Calu3 (cell line): ENCODE measurements around the gene NEUROD6. TPM values are rescaled to one million over a fixed set of nuclear protein-coding genes. Genes with fewer than 3 reads are reported as not detected.

Experiments
- BruUV-seq: library from RNA; stranded (reverse); fragments of 400-500 nt; replicated peaks from 2 replicates; lab custom pipeline; 2021; lab: Mats Ljungman, UMichigan
- CTCF ChIA-PET: fragments of 300-600 bp; sonication (Branson Sonifier 250); formaldehyde crosslinking; loops from one replicate; lab custom pipeline; 2022; ENCODE audit warnings: antibody characterized with exemption; lab: Charles Lee
- DNase-seq: peaks from one replicate; pipeline ENCODE4 v3.0.0; 2022
- H3K27ac Mint-ChIP-seq: one replicate; pipeline ENCODE4 v1.8.0; 2022; ENCODE audit warnings: mixed read lengths; ENCODE audit not compliant: unreplicated experiment
- H3K27me3 Mint-ChIP-seq: one replicate; pipeline ENCODE4 v1.8.0; 2022; ENCODE audit warnings: mixed read lengths; ENCODE audit not compliant: unreplicated experiment
- H3K36me3 Mint-ChIP-seq: one replicate; pipeline ENCODE4 v1.8.0; 2022; ENCODE audit warnings: mild to moderate bottlenecking, moderate library complexity, mixed read lengths; ENCODE audit not compliant: insufficient read depth, unreplicated experiment
- H3K4me1 Mint-ChIP-seq: one replicate; pipeline ENCODE4 v1.8.0; 2022; ENCODE audit warnings: mild to moderate bottlenecking, low read depth, mixed read lengths; ENCODE audit not compliant: unreplicated experiment
- H3K4me3 Mint-ChIP-seq: one replicate; pipeline ENCODE4 v1.8.0; 2022; ENCODE audit warnings: mild to moderate bottlenecking, low read depth, moderate library complexity, mixed read lengths; ENCODE audit not compliant: unreplicated experiment
- H3K9me3 Mint-ChIP-seq: one replicate; pipeline ENCODE4 v1.8.0; 2022; ENCODE audit warnings: low read depth, mixed read lengths; ENCODE audit not compliant: unreplicated experiment
- intact Hi-C: fragments of 100-400 bp; cut with micrococcal nuclease; formaldehyde crosslinking; loops from one replicate; pipeline ENCODE4 v1.10.0; 2022; ENCODE audit not compliant: unreplicated experiment
- total RNA-seq: library from RNA; stranded (reverse); gene quantifications from 2 replicates; pipeline ENCODE4 v1.2.3, GENCODE V29; 2022
- TF ChIP-seq, protein P1 (sequence below): fragments of 200-600 bp; IDR thresholded peaks from one replicate; pipeline ENCODE4 v1.8.0; 2022; ENCODE audit warnings: antibody characterized with exemption; ENCODE audit not compliant: unreplicated experiment

NEUROD6 gene
- total RNA-seq, 1 experiment from 2014 or later = not detected

DNA sequence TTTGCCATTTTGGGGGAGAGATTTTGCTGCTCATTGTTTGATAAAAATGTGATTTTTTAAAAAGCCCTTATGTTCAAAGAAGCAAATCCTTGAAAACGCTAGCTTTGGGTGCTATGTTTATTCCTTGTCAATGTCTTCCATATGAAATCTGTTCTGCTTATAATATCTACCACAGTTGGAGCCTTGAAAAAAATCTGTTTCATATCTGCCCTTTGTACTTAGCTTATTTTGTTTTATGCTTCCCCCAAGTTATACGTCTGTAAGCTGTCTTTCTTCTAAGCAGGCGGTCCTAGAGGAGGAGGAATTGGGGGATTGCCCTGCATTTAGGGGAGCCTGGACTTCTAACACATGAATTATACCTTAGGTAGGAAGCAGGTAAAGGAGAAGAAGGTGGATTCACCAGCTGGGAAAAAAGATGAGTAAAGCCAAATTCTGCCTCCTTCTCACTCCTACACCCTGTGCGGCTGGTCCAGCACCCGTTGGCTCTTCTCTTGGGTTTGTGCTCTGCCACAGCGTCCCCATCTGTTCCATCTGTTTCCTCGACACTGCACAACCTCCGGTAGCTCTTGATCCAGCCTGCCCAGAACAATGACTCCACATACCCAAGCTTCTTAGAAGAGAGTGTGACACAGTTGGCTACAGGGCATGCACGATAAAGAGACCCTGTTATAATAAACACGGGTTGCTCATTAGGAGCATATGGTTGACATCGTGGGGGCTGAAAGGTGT lies 31.9 kb upstream of the NEUROD6 start:
- H3K27ac Mint-ChIP-seq = no peak overlapping the region
- no peaks in the 10 kb centered on the region for H3K9me3 Mint-ChIP-seq
- H3K4me1 Mint-ChIP-seq = peaks cover 10% of the 10 kb centered on the region
- no TSS peak for BruUV-seq
- no peak overlapping the region for H3K4me3 Mint-ChIP-seq
- DNase-seq = no peak
- intact Hi-C loops = loop anchor here (2.0 to 5.0 kb wide), 2 partner anchors 120 to 180 kb away; no protein-coding TSS in a partner anchor
- H3K36me3 Mint-ChIP-seq = no peaks in the 10 kb centered on the region
- CTCF ChIA-PET = interaction anchor here (1.1 to 2.9 kb wide), 6 partner anchors 9 to 261 kb away, joined by 3 to 62 read pairs (median 11); no protein-coding TSS in a partner anchor
- TF ChIP-seq, protein P1, sequence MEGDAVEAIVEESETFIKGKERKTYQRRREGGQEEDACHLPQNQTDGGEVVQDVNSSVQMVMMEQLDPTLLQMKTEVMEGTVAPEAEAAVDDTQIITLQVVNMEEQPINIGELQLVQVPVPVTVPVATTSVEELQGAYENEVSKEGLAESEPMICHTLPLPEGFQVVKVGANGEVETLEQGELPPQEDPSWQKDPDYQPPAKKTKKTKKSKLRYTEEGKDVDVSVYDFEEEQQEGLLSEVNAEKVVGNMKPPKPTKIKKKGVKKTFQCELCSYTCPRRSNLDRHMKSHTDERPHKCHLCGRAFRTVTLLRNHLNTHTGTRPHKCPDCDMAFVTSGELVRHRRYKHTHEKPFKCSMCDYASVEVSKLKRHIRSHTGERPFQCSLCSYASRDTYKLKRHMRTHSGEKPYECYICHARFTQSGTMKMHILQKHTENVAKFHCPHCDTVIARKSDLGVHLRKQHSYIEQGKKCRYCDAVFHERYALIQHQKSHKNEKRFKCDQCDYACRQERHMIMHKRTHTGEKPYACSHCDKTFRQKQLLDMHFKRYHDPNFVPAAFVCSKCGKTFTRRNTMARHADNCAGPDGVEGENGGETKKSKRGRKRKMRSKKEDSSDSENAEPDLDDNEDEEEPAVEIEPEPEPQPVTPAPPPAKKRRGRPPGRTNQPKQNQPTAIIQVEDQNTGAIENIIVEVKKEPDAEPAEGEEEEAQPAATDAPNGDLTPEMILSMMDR = no peak
- H3K27me3 Mint-ChIP-seq = no peaks in the 10 kb centered on the region

DNA sequence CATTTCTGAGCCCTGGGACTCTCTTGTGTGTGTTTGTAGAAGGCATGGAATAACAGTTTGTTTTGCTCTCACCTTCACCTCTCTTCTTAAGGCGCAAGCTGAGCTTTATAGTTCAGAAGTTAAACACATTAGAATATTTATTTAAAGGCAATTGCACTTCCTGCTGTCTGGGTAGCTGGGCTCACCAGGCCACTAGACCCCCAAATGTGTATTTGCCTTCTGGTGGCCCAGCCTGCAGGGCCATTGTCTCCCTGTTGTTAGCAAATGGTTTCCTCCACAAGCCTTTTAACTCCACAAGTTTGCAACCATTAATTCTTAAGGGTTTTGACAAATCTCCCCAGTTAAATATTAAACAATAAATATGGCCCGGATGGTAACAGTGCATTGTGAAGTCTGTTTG lies 31.1 kb upstream of the NEUROD6 start:
- Mint-ChIP-seq H3K27ac (no peak overlapping the region), H3K36me3 (no peaks in the 10 kb centered on the region), H3K4me3 (no peak overlapping the region), H3K4me1 (peaks cover 10% of the 10 kb centered on the region), H3K27me3 (peaks cover 3% of the 10 kb centered on the region), H3K9me3 (no peaks in the 10 kb centered on the region)
- intact Hi-C loops = loop anchor here (2.0 to 5.0 kb wide), 2 partner anchors 121 to 181 kb away; no protein-coding TSS in a partner anchor
- no peak for DNase-seq
- TF ChIP-seq, protein P1 = no peak
- no TSS peak for BruUV-seq
- CTCF ChIA-PET = interaction anchor here (0.6 to 1.5 kb wide), 2 partner anchors 24 to 237 kb away, joined by 3 to 9 read pairs; no protein-coding TSS in a partner anchor

DNA sequence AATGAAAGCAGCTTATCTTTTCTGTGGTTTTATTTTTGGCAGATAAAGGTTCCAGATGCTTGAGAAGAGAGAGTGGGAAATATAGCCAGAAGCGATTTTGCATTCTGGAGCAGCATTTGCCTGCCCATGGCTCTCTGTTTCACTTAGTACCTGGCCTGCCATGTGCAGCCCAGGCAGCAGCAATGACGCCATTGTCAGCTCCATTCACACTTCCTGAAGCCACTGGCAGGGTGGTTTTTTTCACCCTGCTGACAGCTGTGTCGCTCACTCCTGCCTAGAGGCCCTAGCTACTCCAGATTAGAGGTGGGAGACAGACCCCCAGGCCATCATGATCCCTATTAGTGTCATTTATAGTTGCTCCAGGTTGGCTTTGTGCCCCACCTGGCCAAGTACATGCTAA lies 30.1 kb upstream of the NEUROD6 start:
- H3K4me1 Mint-ChIP-seq = peaks cover 10% of the 10 kb centered on the region
- H3K27me3 Mint-ChIP-seq = peaks cover 13% of the 10 kb centered on the region
- no peak overlapping the region for H3K4me3 Mint-ChIP-seq
- H3K9me3 Mint-ChIP-seq = no peaks in the 10 kb centered on the region
- intact Hi-C loops = loop anchor here (5.0 kb wide), 1 partner anchor 182 kb away; no protein-coding TSS in a partner anchor
- CTCF ChIA-PET = interaction anchor here (1.5 kb wide), 2 partner anchors 236 to 263 kb away, joined by 3 to 4 read pairs; no protein-coding TSS in a partner anchor
- DNase-seq = no peak
- TF ChIP-seq, protein P1 = no peak
- no peaks in the 10 kb centered on the region for H3K36me3 Mint-ChIP-seq
- no TSS peak for BruUV-seq
- H3K27ac Mint-ChIP-seq = no peak overlapping the region

DNA sequence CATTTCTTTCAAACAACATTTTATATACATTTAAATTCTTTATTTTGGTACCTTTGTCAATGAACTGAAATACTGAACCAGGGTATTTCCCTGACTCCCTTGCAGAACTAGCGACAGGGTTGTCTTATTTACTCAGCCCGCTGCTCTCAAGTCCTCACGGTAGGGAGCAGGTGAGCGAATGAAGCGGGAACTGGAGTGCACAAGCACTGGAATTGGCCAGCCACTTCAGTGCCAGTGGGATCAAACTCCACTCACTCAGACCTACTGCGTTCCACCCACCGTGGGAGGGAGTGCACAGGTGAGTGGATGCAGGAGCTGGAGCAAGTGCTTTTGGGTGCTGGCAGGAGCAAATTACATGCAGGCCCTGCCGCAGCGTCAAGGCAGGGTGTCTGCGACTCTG lies 28.1 kb upstream of the NEUROD6 start:
- no peak for DNase-seq
- CTCF ChIA-PET = no interaction called here
- Mint-ChIP-seq H3K27me3 (peaks cover 33% of the 10 kb centered on the region), H3K4me3 (no peak overlapping the region), H3K36me3 (no peaks in the 10 kb centered on the region), H3K27ac (no peak overlapping the region), H3K4me1 (peaks cover 2% of the 10 kb centered on the region), H3K9me3 (no peaks in the 10 kb centered on the region)
- TF ChIP-seq, protein P1 = no peak
- intact Hi-C loops = no loop called here
- no TSS peak for BruUV-seq
